Endothelial cell of hepatic sinusoid (primary cell): ENCODE measurements around the gene VTI1A.
"Not testable (repeated sequence)": the region's sequence is repeated elsewhere in the genome, so short reads cannot be mapped to it uniquely, and the experiment has no call there.

Experiments
- in situ Hi-C: cut with HindIII; loops from 2 replicates; pipeline ENCODE4 v1.10.0; 2017; ENCODE audit warnings: low sequenced_read_pairs

Gene VTI1A

DNA sequence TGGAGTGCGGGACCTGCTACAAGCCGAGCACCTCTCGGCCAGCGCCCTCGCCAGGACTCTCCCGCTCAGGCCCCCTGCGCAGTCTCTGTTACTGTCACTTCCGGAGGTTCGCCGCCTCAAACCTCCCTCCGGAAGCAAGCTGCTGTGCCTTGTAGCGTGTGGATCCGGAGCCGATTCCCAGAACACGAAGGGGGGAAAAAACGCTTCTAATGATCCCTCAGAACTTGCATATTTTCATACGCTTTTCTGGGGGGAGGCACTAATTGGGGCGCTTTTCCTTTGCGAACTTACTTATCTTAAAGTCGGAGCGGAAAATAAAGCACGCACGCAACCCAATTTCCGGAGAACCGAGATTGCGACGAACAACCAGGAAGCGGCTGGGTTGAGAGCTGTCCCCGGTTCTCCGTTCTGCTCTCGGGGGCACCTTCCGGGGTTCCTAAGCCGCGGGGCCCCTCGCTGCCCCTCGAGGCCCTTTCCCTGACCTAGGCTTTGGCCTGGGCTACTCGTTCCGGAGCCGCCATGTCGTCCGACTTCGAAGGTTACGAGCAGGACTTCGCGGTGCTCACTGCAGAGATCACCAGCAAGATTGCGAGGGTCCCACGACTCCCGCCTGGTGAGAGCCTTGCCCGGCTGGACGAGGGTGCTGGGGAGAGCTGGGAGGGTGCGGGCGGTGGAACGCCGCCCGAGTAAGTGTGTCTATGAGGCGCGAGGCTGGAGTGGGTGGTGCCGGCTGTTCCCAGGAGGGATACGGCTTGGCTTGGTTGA lies at the start of gene VTI1A, which contains the start of gene ZDHHC6:
VTI1A (plus strand) TSS at position 361 of the 765 bp plus-strand sequence; CDS start at position 520, 159 bp downstream.
ZDHHC6 (minus strand) TSS at position 60 of the 765 bp plus-strand sequence. CDS start 1,478 bp downstream, outside the sequence.
- in situ Hi-C loops: no loop called here

- in situ Hi-C loops: no loop called here
Observed at GRCh38 chr10:112397592-112397991, 49.4 kb upstream of the VTI1A start.

GRCh38 chr10:112402917-112403316 lies 44.1 kb upstream of the VTI1A start:
- in situ Hi-C loops: no loop called here

GRCh38 chr10:112404617-112405016 lies 42.4 kb upstream of the VTI1A start:
- in situ Hi-C loops: no loop called here

- in situ Hi-C loops: not testable (repeated sequence)
Observed at GRCh38 chr10:112406806-112407205, 40.2 kb upstream of the VTI1A start.

DNA sequence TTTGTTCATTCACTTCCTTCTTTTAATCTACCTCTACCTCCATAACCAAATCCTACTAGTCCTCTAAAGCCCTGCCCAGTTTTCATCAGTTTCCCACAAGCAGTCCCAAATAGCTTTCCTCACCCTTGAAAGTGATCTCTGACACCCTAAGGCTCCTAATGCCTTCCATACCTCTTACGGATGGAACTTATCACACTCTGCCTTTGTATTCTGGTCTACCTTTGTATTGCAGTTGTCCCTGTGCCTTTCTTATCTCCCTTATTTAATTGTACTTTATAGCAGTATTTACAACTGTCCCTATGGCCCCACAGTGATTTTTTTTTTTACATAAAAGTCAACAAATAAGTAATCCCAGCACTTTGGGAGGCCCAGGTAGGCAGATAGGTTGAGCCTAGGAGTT lies 39.3 kb upstream of the VTI1A start:
- in situ Hi-C loops: no loop called here

- in situ Hi-C loops: no loop called here
Observed at GRCh38 chr10:112409299-112409698, 37.7 kb upstream of the VTI1A start.

DNA sequence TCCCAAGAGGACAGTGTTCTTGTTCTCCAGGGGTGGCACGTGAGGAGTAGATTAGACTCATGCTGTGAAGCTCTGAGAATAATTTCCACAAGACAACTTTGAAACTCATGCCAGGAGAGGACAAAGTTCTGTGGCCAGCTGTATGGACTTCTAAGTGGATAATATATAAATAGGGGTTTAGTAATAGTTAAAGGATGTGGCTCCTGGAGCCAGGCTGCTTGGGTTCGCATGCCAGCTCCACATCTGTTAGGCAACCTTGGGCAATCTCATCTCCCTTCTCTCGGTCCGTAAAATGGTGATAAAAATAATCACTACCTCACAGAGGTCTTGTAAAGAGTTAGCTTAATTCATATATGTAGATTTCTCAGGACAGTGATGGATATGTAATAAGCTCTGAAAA lies 37.3 kb upstream of the VTI1A start:
- in situ Hi-C loops: no loop called here

GRCh38 chr10:112412696-112413095 lies 34.3 kb upstream of the VTI1A start:
- in situ Hi-C loops: no loop called here

DNA sequence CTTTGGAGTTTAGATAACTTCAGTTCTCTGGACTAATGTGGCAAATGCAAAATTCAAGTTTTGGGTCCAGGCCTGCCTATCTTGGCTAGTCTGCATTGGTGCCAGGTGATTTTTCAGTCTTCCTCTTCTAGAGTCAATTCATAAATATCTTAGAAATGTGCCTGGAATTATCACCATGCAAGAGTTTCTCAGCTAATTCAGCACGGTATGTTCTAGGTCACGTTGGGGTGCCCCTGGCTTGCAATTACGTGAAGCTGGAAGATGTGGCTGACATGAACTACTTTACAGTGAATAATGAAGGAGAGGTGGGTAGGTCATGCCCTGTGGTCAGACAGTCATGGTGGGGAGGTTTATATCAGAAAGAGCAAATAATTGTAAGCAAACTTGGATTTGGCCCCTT lies 25.3 kb upstream of the VTI1A start:
- in situ Hi-C loops: no loop called here

DNA sequence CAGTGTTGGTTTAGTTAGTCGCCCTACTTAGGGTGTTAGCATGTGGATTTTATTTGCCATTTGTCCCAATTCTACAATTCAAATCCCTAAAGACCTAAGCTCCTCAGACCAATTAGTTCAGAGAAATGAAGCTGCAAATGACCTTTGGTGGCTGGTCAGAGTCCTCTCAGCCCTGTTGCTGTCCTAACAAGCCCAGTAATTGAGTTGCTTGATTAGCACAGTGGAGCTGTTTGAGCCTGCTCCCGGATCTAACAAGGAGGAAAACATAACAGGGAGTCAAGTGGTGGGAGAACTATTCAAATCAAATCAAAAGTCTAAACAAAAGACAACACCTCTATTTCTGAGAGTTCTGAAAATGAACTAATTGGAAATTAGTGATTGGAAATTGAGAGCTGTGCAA lies 22.4 kb upstream of the VTI1A start:
- in situ Hi-C loops: no loop called here

- in situ Hi-C loops: no loop called here
Observed at GRCh38 chr10:112426111-112426510, 20.9 kb upstream of the VTI1A start.

DNA sequence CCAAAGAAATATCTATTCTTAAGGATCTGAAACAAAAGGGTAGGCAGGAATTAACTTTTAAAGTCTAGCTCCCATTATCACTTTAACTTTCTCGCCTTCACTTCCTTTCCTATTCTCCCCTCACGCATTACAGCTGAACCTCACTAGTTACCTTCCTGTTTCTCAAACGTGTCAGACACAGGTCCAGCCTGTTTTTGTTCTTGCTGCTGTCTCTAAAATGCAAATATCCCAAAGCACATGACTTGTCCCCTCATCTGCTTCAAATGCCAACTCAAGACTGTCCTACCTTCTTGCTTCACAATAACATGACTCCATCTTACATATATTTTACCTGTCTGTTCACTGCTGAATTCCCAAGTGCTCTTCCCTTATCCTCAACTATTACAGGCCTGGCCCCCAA lies 17.9 kb upstream of the VTI1A start:
- in situ Hi-C loops: no loop called here

GRCh38 chr10:112429654-112430230 lies 17.3 kb upstream of the VTI1A start:
- in situ Hi-C loops: no loop called here

DNA sequence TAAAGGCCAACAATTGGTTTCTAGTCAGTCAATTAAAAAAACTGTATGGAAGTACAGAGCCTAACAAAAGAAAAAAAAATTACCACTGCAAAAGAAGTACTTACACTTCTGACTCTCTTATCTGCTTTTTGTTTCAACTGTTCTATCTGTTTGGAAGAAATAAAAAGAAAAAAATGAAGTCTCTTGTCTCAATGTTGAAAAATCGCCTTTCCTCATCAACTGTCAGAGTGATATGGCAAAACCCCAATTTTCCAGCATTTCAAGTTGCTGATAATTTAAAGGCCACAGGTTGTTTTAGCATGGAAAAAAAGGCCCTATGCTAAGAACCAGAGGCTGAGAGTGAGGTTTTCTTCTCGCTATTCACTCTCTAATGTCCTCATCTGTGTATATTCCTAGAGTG lies 13.9 kb upstream of the VTI1A start:
- in situ Hi-C loops: no loop called here

- in situ Hi-C loops: no loop called here
Observed at GRCh38 chr10:112434988-112435619, 11.9 kb upstream of the VTI1A start.

DNA sequence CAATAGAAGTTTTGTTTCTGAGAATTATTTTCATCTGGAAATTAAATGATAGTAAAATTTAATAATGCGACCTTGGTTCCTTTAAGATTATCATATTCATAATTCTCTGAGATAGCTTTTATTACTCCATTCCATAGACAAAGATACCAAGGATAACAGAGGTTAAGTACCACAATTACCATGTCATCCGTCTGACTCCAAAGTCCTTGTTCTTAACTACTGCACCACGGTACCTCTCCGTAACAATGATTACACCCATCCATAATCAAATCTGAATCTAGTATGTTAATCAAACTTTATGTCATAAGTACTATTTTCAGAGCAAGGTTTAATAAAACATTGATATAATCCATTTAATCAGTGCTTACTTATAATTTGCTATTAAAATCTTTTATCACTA lies 8.7 kb upstream of the VTI1A start:
- in situ Hi-C loops: no loop called here

- in situ Hi-C loops: no loop called here
Observed at GRCh38 chr10:112441520-112441919, 5.5 kb upstream of the VTI1A start.

DNA sequence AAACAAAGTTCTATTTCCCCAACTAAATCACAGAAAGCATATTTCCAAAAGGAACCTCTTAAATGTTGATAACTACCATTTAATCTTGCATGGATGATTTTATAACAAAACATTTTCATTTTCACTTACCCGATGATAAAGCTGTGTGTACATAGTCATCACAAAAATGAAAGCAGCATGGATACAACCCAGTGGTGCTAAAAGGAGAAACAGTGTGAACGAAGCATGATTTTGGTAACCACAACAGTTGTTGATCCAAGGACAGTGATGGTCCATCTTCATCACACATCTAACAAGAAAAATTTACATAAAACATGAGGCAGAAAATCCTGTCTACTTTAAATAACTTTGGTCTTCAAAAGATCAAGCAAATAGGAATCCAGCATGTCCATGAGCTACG lies 5.0 kb upstream of the VTI1A start:
- in situ Hi-C loops: no loop called here

DNA sequence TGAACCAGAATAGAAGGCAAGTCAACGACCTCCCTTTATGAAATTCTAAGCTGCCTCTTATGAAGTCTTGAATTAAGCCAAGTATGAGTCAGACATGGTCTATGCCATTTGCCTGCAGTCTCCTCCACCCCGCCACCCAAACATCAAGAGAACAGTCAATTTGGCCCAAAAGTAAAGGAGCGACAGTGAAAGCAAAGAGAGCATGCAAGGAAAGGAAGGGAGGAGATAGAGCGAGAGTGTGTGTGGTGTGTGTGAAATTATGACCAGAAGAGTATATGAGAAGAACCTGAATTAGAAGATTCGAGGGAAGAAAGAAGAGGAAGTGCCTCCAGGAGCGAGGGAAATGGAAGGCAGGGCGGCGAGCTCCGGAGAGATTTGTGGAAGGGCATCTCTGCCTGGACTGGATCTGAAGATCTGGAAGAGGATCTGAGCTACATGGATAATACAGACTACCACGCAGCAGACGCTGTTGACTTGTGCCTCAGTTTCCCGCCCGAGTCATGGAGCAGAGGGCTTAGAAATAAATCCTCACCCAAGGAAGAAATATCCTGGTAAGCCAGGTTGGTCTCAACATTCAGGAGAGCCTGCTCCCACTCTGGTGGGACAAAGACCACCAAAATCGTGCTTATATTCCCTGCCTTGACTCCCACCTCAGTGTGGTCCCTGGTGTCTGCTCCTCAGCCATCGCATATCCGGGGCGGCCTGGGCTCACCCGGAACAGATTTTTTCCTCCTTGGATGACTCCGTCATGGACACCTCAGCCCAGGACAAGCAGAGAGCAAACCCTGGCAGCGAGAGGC lies 760 bp upstream of the VTI1A start:
- in situ Hi-C loops: no loop called here

GRCh38 chr10:112447620-112447928 lies 559 bp downstream of the VTI1A start:
- in situ Hi-C loops: no loop called here
